ENCODE measurements around the gene TXNRD1.
"Not testable (repeated sequence)": the region's sequence is repeated elsewhere in the genome, so short reads cannot be mapped to it uniquely, and the experiment has no call there.

Gene TXNRD1

DNA sequence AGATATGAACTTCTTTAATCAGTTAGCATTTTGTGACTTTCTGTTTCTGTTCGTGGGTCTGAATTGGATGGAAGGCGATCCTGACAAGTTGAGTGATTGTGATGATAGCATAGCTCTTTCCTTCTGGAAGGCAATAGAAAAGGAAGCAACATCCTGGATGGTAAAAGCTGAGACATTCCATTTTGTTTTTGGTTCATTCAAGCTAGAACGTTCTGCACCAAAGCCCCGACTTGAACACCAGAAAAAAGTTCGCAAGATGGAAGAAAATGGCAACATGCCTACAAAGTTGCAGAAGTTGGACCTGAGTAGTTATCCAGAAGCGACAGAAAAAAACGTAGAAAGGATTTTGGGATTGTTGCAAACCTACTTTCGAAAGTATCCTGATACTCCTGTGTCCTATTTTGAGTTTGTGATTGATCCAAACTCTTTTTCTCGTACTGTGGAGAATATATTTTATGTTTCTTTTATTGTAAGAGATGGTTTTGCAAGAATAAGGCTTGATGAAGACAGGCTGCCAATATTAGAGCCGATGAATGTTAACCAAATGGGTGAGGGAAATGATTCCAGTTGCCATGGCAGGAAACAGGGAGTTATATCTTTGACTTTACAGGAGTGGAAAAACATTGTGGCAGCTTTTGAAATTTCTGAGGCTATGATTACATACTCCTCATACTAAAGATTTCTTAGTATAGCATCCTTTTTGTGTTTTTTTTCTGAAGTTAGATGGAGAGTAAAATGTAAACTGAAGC lies 88.9 kb downstream of the TXNRD1 start:
- no peak for DNase-seq (ENCODE audit: low spot score)

DNA sequence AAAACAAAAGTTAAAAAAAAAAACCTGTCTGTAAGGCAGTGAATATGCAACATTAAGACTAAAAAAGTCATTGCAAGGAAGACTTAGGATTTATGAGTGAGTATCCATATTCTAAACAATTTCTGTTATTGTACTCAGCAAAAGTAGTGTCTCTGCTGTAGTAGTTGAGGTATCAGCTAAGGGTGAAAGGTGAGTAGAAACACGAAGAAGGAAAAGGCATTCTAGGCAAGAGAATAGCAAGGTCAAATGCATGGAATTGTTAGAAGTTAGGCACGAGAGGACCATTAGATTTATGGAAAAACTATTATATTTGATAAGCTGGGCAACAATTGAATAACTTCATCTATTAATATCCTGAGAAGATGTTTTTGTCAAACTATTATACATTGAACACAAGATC lies 89.8 kb downstream of the TXNRD1 start:
- DNase-seq (ENCODE audit: low spot score): no peak

DNA sequence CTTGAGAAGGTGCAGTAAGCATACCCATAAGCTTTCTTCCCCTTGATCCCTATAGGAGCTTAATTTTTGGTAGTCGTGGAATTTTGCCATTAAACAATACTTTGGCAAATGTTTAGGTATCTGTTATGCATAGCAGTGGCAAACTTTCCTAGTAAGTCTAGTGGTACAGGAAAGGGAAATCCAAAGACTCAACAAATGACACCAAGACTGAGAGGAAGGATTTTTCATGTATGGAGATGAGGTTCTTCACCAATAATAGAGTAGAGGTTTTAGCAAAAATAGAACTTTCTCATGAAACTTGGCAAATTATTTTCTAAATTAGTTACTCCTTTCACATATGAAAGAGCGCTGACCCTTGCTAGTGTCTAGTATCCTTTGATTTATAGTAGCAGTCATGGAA lies 90.8 kb downstream of the TXNRD1 start:
- DNase-seq (ENCODE audit: low spot score): no peak

DNA sequence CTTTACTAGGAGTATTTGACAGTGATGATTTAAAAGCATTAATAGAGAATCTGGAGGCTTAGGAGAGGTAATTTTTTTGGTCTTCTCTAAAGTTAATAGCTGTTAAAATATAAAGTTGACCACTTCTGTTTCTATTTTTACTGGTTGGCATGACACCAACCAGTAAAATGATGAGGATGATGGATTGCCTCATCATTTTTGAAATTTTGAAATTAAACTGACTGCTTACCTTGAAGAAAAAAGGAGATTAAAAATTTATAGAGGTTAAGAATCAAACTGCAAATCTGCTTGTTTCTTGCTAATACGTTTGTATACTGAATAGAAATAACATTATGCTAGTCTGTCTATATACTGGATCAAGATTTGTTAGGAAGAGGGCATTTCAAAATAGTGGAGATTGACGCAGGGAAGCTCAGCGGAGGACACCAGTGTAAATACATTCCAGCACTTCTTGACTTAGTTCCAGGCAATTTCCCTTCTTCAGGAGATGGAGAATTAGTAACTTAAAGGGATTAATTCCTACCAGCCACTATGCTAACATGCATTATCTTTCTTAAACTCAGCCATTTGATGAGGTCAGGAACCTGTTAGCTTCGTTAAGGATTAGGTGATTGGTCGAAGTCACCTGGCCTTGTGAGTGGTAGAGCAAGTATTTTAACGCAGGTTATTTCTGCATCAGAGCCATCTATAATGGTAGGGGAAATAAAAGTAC lies 91.5 kb downstream of the TXNRD1 start:
- no peak for DNase-seq (ENCODE audit: low spot score)

DNA sequence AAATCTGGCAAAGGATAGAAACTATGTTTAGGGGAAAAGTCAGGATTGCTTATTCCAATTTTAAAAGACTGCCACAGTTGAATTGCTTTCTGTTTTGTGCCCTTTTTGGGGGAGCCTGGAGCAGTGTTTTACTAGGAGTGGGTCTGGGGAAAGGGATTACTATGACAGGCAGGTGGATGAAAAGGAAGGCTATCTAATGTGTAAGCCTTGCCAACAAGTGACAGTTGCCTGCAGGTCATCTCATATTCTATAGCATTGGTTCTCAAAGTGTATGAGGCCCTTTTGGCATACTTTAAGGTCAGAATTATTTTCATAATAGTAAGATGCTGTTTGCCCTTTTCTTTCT lies 92.0 kb downstream of the TXNRD1 start:
- no peak for DNase-seq (ENCODE audit: low spot score)

DNA sequence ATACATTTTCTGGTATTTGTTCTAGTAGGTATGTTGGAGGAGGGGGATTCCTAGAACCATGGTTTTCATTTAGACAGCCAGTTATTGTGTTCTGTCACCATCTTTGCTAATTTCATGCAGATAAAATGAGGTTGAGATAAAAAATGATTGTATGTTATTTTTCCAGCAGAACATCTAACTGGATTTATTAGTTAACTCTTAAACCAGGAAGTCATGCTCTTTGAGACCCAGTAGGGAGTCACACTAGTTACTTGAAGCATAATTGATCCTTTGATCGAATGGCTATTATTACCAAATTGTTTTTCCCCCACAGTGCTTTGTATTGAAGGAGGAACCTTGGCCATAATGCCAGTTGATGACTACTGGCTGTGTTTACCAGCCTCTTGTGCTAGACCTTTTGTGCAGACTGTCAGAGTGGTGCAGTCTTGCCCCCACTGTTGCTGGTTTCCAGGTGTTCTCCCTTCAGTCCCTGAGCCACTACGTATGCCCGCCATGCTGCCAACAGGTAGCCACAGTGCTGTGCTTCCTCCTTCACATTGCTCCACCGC lies 93.9 kb downstream of the TXNRD1 start:
- DNase-seq (ENCODE audit: low spot score): no peak

DNA sequence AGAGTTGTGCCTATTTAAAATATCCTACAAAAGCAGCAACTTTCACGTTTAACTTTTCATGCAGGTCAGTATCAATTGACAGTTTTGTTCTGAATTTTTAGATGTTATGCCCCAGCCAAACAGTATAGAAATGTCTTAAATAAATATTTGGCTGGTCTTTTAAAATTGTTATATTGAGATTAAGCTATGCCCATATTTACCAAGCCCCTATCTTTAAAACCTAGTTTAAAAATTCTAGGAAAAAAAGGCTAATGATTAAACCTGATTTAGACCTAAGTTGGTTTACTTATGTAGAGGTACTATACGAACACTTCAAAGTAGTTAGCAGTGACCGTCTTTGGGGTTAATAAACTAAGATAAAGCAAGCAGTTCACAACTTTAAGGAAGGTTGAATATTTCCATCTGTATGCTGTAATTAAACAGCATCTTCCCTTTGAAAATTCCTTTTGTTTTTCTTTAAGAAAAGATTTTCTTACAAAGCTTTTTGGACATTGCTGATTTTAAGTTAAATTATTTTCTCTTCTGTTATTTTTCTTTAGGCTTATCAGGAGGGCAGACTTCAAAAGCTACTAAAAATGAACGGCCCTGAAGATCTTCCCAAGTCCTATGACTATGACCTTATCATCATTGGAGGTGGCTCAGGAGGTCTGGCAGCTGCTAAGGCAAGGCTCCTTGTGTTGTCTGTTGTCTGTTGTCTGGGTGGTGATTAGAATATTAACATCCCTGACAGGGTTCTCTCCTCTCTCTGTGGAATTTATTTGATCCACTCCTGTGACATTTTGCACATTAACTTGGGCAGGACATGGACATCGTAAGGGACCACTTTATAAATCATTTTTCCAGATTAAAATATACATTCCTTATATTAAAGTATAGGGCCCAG lies 95.4 kb downstream of the TXNRD1 start:
- DNase-seq (ENCODE audit: low spot score): no peak

DNA sequence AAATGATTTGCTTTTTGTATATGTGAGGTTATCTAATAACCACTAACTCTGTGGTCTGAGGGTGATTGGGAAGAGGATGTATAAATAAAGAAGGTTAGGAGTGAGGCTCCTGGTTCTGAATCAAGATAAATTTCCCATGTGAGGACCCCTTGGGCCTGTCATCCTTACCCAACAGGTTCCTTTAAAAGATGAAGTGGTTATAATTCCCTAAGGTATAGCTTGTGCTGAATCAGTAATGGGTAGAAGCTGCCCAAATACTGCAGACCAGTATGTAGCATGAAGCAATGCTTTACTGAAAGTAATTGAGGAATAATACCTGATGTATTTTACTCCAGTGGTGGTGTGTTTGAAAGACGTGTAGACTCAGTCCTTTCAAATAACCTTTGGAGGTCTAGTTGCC lies 96.6 kb downstream of the TXNRD1 start:
- DNase-seq (ENCODE audit: low spot score): no peak

DNA sequence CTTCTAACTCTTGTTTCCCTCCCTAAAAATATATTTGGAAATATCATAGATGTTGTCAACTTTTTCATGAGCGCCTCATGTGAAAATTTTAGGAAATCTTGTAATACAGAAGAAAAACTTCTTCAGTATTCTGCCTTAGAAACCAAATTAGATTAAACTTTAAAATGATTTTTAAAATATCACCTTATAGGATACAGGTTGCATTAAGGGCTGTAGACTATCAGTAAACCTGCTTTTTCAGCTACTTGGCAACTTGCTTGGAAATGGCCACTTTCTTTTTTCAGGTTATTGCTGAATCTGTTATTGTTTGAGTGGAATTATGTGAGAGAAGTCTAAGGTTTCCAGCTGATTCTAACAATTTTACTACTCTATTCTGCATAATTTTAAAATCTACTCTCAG lies 97.1 kb downstream of the TXNRD1 start:
- no peak for DNase-seq (ENCODE audit: low spot score)

DNA sequence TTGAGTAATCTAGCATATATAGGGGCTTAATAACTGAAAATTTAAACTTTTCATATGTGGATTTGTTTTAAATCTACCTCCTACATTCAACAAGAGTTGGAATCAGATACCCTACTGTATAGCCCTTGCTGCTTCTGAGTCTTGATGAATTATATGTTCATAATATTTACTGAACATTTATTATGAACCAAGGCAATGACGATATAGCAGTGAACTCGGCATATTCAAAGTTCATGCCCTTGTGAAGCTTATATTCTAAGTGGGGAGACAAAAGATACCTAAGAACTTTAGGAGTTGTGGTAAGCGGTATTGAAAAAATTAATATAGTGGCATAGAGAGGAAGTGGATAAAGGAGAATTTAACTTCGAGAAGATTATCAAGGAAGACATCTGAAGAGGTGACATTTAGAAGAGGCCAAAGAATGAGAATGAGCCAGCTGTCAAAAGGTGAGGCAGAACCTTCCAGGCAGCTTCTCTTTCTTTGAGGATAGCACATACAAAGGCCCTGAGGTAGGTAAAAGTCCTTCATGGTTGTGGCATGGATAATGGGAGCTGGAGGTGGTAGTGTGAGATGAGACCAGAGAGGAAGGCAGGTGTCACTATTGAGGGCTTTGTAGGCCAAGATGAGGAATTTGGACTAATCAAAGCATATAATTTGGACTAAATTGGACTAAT lies 98.1 kb downstream of the TXNRD1 start:
- no peak for DNase-seq (ENCODE audit: low spot score)

DNA sequence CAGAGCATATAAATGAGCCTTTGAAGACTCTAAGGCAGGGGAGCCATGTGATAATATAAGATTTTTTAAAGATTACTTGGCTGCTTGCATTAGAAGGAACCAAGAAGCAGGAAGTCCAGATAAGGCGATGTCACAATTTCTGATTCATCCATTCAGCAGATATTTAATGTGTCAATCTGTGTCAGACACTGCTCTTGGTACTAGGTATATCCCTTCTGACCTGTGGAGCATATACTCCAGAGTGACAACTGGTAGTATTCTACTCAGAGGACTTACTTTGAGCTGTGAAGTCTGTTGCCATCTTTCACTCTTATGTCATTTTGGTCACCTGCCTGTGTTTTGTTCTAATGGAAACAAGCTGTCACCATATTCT lies 98.6 kb downstream of the TXNRD1 start:
- DNase-seq (ENCODE audit: low spot score): no peak

DNA sequence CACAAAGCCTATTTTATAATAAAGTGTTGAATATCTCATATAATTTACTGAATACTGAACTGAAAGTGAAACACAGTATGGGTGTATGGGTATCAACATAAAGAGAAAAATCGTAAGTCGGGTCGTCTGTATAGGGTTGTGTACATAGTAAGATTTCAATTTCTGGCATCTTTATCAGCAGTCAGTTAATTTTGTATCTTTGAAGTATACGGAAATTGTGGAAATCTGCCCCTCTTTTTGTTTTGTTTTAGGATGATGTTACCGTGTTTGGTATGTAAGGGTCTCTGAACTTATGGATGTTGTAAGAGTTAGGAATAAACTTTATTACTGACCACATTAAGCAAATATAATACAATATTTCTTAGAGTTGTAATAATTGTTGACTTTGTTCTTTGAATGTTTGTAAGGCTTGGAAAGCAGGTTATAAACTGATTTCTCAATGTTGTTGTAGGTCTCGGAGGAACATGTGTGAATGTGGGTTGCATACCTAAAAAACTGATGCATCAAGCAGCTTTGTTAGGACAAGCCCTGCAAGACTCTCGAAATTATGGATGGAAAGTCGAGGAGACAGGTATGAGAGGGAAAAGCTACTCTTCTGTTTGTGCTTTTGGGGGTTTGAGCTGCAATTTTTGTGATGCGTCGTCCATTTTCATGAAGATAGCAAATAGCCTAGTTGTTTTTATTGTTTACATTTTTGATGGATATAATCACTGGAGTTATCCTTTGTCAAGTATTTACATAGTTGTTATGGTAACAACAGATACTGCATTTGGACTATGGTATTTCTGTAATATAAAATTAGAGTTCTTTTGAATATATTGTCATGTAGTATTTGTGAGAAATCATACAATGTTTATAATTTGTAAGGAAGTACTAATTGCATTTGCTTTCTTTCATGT lies 100.0 kb downstream of the TXNRD1 start:
- no peak for DNase-seq (ENCODE audit: low spot score)

DNA sequence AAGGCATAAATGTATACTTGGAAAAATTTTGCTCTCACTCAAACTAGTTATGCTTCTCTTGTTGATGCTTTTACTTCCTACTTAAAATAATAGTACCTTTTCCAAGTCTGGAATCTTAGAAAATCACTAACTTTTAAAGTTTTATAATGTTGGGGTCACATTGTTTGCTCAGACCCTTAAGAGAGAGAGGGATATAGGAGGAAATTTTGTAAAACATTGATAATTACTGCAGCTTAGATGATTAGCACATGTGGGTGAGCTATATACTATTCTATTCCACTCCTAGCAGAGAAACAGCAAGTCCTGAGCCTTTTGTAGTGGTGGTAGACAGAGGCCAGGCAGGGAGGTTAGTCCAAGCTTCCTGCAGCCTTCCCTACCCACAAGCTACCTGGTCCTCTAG lies 101.4 kb downstream of the TXNRD1 start:
- DNase-seq (ENCODE audit: low spot score): no peak

DNA sequence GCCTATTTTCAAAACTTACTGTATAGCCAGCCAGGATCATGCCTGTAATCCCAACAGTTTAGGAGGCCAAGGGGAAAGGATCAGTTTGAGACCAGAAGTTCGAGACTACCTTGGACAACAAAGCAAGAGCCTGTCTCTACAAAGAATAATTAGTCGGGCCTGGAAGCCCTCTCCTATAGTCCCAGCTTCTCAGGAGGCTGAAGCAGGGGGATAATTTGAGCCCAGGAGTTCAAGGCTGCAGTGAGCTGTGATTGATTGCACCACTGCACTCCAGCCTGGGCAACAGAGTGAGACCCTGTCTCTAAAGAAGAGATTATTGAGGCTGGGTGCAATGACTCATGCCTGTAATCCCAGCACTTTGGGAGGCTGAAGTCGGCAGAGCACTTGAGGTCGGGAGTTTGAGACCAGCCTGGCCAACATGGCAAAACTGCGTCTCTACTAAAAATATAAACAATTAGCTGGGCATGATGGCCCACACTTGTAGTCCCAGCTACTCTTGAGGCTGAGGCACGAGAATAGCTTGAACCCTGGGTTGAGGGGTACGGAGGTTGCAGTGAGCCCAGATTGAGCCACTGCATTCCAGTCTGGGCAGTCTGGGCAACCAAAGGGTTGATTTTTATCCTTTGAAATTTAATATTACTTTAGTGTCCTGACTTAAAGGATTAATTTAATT lies 102.1 kb downstream of the TXNRD1 start:
- DNase-seq (ENCODE audit: low spot score): no peak

DNA sequence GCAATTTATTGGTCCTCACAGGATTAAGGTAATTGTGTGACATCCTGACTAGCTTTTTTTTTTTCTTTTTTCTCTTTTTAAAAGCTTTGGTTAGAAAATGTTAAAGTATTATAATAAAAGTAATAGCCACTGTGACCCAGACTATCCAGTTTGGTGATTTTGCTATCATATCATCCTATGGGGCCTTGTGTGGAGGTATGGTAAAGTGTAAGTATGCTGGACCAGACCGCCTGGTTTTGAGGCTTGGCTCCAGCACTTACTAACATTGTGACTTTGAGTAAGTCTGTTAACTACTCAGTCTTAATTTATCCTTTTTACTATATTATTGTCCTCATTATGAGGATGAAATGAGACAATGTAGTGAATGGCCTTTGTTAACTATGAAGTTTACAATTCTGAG lies 103.4 kb downstream of the TXNRD1 start:
- no peak for DNase-seq (ENCODE audit: low spot score)

DNA sequence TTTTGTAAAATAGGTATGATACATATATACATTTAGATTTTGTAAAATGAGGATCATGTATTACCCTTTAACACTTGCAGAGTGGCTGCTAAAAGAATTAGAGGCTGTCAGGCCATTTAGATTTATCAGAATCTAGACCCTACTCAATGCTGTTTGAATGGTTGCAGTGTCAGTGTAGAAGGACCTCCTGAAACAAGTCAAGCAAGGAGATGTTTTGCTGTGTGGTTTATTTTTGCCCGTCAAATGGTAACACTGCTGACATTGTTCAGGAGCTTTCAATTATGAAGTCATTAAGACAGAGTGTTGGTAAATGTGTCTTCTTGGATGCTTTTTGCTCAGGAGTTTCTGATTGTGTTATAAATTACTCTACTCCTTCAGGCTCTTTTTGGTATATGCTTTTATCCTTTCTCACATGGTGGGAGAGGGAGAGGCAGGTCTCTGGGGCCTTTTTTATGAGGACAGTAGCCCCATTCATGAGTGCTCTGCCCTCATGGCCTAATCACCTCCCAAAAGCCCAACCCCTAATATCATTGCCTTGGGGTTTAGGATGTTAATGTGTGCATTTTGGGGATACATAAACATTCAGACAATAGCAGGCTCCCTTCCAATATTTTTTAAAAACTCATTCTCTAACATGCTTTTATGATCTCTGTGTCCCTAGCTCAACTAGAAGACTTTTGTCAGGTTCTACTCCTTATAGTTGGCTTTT lies 104.5 kb downstream of the TXNRD1 start:
- no peak for DNase-seq (ENCODE audit: low spot score)

DNA sequence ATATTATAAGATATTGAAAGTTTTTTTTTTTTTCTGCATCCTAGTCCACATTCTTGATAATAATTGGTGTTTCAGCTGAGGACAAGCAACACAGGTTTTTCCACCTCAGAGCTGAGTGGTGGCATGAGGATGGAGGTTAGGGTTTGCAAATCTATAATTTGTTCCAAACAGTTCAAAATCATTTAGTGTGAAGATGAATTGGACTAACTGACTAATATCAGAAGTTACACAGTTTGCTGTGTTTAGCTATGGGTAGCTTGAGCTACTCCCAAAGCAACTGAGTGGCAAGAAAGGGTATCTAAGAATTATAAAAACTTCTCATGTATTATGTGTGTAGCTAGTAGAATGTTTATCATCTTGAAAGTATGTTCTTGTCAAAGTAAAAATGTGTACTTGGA lies 105.0 kb downstream of the TXNRD1 start:
- no peak for DNase-seq (ENCODE audit: low spot score)

DNA sequence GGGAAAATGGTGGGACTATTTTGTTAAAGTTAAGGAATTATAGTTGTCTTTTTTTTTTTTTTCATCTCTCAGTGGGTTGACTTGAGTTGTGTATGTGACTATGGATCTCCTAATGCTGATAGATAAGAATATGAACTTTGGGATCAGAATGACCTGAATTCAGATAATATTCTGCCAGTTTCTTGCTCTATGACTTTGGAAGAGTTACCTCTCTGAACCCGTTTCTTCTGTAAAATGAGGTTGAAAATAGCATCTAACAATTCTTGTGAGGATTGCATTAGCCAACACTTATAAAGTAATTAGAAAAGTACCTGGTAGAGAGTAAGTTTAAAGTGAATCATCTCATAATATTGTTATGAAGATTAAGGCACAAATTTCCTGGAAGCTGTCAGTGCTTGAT lies 106.4 kb downstream of the TXNRD1 start:
- DNase-seq (ENCODE audit: low spot score): no peak

DNA sequence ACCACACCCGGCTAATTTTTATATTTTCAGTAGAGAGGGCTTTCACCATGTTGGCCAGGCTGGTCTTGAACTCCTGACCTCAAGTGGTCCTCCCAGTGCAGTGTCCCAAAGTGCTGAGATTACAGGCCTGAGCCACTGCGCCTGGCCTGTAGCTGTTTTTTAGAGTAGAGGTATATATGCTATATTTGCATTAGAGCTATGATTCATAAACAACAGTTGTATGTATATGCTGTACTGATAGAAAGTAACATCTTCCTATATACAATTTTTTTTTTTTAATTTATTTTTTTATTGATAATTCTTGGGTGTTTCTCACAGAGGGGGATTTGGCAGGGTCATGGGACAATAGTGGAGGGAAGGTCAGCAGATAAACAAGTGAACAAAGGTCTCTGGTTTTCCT lies 107.0 kb downstream of the TXNRD1 start:
- DNase-seq (ENCODE audit: low spot score): not testable (repeated sequence)

DNA sequence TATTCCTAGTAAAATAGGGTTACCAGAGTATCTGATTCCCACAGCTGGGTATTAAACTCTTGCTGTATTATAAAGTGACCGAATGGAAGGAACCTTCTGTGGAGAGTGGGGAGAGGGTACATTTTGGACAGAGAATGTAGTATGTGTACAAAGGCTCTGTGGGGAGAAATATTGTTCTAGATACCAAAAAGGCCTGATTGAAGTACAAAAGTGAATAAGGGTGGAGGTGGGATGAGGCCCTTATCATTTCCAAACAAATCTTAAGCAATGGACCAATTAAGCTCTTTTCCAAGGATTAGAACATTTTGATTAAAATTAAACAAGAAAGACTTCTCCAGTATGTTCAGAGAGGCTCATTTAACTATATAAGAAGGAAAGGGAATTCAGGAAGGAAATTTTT lies 108.3 kb downstream of the TXNRD1 start:
- DNase-seq (ENCODE audit: low spot score): no peak
